Mesendoderm (in vitro differentiated cells): ENCODE data around the gene ITGAL.
A peak's percentile ranks its signal among the peaks of the same experiment; 100 is the strongest.

Source experiments
- DNase-seq: peaks from one replicate; pipeline ENCODE4 v3.0.0; 2013
- H2AK5ac ChIP-seq: 2 replicates; pipeline ENCODE4 v1.6.1; 2013; ENCODE audit warnings: low read length, inconsistent platforms
- H2BK120ac ChIP-seq: 2 replicates; pipeline ENCODE4 v1.6.1; 2013; ENCODE audit warnings: low read depth, mild to moderate bottlenecking, low read length, moderate library complexity, mixed read lengths
- H2BK15ac ChIP-seq: replicated peaks from 2 replicates; pipeline ENCODE4 v1.6.1; 2013; ENCODE audit warnings: low read depth, mild to moderate bottlenecking, moderate library complexity
- H2BK5ac ChIP-seq: 2 replicates; pipeline ENCODE4 v1.6.1; 2013; ENCODE audit warnings: low read length, inconsistent platforms
- H3K18ac ChIP-seq: 2 replicates; pipeline ENCODE4 v1.6.1; 2013; ENCODE audit warnings: mild to moderate bottlenecking, low read length, mixed read lengths
- H3K23ac ChIP-seq: one replicate; pipeline ENCODE4 v1.6.1; 2013; ENCODE audit warnings: low read length
- H3K27ac ChIP-seq: 2 replicates; pipeline ENCODE4 v1.5.1; 2013; ENCODE audit warnings: low read depth, mild to moderate bottlenecking, inconsistent platforms, low read length, moderate library complexity
- H3K27me3 ChIP-seq: 2 replicates; pipeline ENCODE4 v1.6.1; 2013; ENCODE audit warnings: low read length, control low read depth, mild to moderate bottlenecking, inconsistent platforms; ENCODE audit not compliant: insufficient read depth, poor library complexity
- H3K36me3 ChIP-seq: 2 replicates; pipeline ENCODE4 v1.6.1; 2013; ENCODE audit warnings: low read length, inconsistent platforms; ENCODE audit not compliant: control insufficient read depth, insufficient read depth
- H3K4ac ChIP-seq: one replicate; pipeline ENCODE4 v1.6.1; 2013; ENCODE audit warnings: low read depth, mild to moderate bottlenecking, low read length, moderate library complexity
- H3K4me1 ChIP-seq: 2 replicates; pipeline ENCODE4 v1.6.1; 2013; ENCODE audit warnings: low read depth, low read length, inconsistent platforms; ENCODE audit not compliant: control insufficient read depth
- H3K4me2 ChIP-seq: 2 replicates; pipeline ENCODE4 v1.6.1; 2013; ENCODE audit warnings: low read length
- H3K4me3 ChIP-seq: 2 replicates; pipeline ENCODE4 v1.5.1; 2013; ENCODE audit warnings: mild to moderate bottlenecking, low read length
- H3K56ac ChIP-seq: one replicate; pipeline ENCODE4 v1.6.1; 2013; ENCODE audit warnings: low read length
- H3K79me1 ChIP-seq: 2 replicates; pipeline ENCODE4 v1.6.1; 2013; ENCODE audit warnings: low read length, inconsistent platforms
- H3K79me2 ChIP-seq: 2 replicates; pipeline ENCODE4 v1.6.1; 2013; ENCODE audit warnings: mild to moderate bottlenecking, low read length; ENCODE audit not compliant: control insufficient read depth, insufficient read depth
- H3K9ac ChIP-seq: 2 replicates; pipeline ENCODE4 v1.6.1; 2013; ENCODE audit warnings: low read length, inconsistent platforms
- H4K5ac ChIP-seq: one replicate; pipeline ENCODE4 v1.6.1; 2013; ENCODE audit warnings: low read length
- H4K8ac ChIP-seq: one replicate; pipeline ENCODE4 v1.6.1; 2013; ENCODE audit warnings: low read depth, mild to moderate bottlenecking, control low read depth, low read length, moderate library complexity
- WGBS: extraction: QIAGEN DNeasy Blood & Tissue Kit; methylation state at CpG from one replicate; pipeline ENCODE4 v1.1.7; 2013; ENCODE audit warnings: low lambda C conversion rate, missing lambda C conversion rate; ENCODE audit not compliant: insufficient coverage; ENCODE audit errors: extremely low coverage; 5-methylcytosine and 5-hydroxymethylcytosine counted together

The ITGAL gene

DNA sequence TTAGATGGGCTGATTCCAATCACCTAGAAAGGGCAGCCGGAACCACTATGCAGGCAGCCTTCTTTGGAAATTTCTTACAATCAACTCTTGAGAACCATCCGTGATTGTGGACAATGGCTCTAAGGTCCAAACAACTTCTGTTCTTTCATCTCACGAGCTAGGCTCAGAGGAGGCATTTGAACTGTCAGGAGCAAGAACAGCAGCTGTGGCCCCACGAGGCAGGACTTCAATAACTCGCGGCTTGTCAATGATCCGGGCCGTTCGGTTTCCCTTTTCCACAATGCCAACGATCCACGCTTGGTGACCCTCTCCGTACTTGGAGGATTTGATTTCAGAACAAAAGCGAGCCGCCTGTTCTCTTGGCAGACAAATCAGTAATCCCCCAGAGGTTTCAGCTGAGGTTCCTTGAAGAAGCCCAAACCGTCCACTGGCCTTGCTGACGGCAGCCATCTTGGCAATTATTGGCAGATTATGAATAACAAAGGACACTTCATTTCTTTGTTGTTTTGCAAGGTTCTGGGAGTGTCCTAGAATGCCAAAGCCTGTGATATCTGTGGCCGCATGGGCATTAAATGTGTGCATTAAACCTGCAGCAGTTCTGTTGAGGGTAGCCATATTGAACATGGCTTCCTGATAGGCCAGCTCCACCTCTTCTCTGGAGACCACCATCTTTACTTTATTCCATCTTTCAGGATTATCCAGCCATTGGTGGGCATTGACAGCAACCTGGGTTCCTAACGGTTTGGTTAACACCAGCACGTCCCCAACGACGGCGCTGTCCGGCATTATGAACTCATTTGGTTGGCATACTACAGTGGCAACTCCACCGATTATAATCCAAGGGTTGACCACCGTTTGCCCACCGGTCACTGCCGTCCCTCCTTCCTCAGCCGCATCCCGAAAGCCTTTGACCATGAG is 28.1 kb upstream of the ITGAL start:
- Histone ChIP-seq H3K4me3 (peak overlapping the region; percentile 81), H3K79me2 (peaks cover 2% of the 10 kb centered on the region), H4K8ac (no peak overlapping the region), H3K23ac (no peak overlapping the region), H3K79me1 (peaks cover 4% of the 10 kb centered on the region), H2BK5ac (no peak overlapping the region), H2AK5ac (no peak overlapping the region), H3K9ac (peak overlapping the region; percentile 79), H3K18ac (no peak overlapping the region), H3K27me3 (no peaks in the 10 kb centered on the region), H3K4me1 (no peaks in the 10 kb centered on the region), H3K27ac (no peak overlapping the region), H3K56ac (peak overlapping the region; percentile 66), H3K36me3 (no peaks in the 10 kb centered on the region), H3K4me2 (peak overlapping the region; percentile 14), H2BK15ac (no peak overlapping the region), H4K5ac (no peak overlapping the region), H2BK120ac (no peak overlapping the region), H3K4ac (no peak overlapping the region)
- WGBS, result no CpG with 5 or more reads among the region's 29 CpGs
- DNase-seq, result no peak

DNA sequence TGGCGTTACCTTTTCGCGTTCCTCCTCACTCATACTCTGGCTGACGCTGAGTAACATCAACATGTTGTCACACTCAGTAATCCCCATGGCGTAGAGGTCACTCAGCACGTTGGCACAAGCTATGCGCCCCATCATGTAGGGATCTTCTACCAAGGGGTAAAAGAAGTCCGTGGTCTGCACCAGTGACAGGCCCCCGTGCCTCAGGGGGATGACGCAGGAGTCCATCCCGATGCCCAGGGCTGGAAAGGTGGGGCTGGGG is 27.5 kb upstream of the ITGAL start:
- Histone ChIP-seq H2AK5ac (no peak overlapping the region), H4K5ac (no peak overlapping the region), H3K36me3 (no peaks in the 10 kb centered on the region), H3K4me3 (peak overlapping the region; percentile 81), H3K4ac (peak overlapping the region; percentile 23), H3K79me2 (peaks cover 2% of the 10 kb centered on the region), H3K56ac (peak overlapping the region; percentile 66), H4K8ac (no peak overlapping the region), H3K27me3 (no peaks in the 10 kb centered on the region), H3K9ac (peak overlapping the region; percentile 79), H3K4me1 (no peaks in the 10 kb centered on the region), H3K4me2 (peak overlapping the region; percentile 14), H3K23ac (no peak overlapping the region), H3K18ac (peak overlapping the region; percentile 65), H3K27ac (no peak overlapping the region), H2BK120ac (no peak overlapping the region), H2BK5ac (no peak overlapping the region), H2BK15ac (no peak overlapping the region), H3K79me1 (peaks cover 4% of the 10 kb centered on the region)
- DNase-seq, result no peak
- WGBS, result no CpG with 5 or more reads among the region's 11 CpGs

DNA sequence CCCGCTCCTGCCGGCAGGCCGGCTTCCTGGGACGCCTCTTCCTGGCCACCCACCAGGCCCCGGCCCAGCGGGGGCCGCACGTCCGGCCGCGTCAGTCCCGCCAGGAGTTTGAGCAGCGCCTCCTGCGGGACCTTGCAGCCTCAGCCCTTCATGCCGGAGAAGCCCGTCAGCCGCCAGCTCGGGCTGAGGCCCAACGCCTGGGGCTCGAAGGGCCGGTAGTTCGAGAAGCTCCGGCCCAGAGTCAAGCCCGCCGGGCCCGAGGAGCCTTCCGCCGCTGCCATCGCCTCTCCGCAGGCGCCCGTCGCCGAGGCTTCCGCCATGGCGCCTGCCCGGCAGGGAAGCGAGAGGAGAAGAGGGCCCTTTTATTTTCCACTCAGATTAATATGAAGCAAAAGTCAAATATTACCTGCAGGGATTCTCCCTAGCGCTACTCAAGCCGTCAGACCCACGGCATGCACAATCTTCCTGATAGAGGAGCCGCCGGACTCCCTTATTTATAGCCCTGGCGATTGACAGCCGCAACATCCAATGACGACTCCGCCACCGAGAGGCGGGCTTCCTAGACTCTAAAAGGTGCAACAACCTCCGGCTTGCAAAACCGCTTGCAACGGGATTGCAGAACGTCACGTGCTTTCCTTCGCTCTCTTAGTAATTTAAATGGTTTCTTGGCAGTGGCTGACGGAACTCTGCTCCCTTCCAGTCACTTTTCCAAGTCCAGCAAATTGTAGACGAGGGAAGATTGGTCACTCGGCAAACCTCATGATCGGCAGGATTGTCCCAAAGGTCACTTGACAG is 26.9 kb upstream of the ITGAL start, which contains the start of gene SEPHS2:
Gene SEPHS2, minus strand, starts transcription at position 467 of the 795 bp plus-strand sequence. Its CDS starts 147 bp downstream, at position 320.
- Histone ChIP-seq H4K5ac (no peak within 1 kb of the TSS), H3K4me1 (no peaks in the 10 kb centered on the region), H3K4me2 (peak within 1 kb of the TSS; percentile 52), H3K4ac (peak within 1 kb of the TSS; percentile 23), H2BK5ac (peak within 1 kb of the TSS; percentile 32), H2BK120ac (peak within 1 kb of the TSS; percentile 33), H3K79me1 (peaks cover 4% of the 10 kb centered on the region), H3K79me2 (peaks cover 2% of the 10 kb centered on the region), H3K4me3 (peak within 1 kb of the TSS; percentile 81), H3K27ac (peak within 1 kb of the TSS; percentile 86), H3K9ac (peak within 1 kb of the TSS; percentile 79), H3K56ac (peak within 1 kb of the TSS; percentile 82), H3K36me3 (no peaks in the 10 kb centered on the region), H2BK15ac (no peak within 1 kb of the TSS), H3K27me3 (no peaks in the 10 kb centered on the region), H4K8ac (peak within 1 kb of the TSS; percentile 87), H3K18ac (peak within 1 kb of the TSS; percentile 65), H3K23ac (no peak within 1 kb of the TSS), H2AK5ac (no peak within 1 kb of the TSS)
- DNase-seq, result peak; percentile 98
- no CpG with 5 or more reads among the region's 59 CpGs for WGBS

DNA sequence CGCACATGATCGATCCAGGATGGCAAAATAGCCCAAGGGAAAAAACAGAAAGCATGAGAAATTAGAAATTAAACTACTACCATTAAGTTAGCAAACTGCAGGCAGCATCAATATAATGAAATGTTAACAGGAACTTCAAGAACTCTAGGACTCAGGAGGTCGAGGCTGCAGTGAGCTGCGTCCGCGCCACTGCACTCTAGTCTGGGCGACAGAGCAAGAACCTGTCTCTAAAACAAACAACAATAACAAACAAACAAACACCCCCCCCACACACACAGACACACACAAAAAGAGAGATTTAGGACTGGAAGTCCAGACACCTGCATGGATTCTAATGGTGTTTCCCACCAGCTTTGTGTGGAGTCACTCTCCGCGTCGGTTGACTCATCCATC is 26.3 kb upstream of the ITGAL start:
- Histone ChIP-seq H3K4me1 (no peaks in the 10 kb centered on the region), H4K5ac (no peak overlapping the region), H2BK120ac (no peak overlapping the region), H2BK5ac (no peak overlapping the region), H3K79me1 (peaks cover 4% of the 10 kb centered on the region), H3K4ac (no peak overlapping the region), H3K56ac (peak overlapping the region; percentile 82), H3K79me2 (peaks cover 2% of the 10 kb centered on the region), H3K36me3 (no peaks in the 10 kb centered on the region), H2BK15ac (no peak overlapping the region), H2AK5ac (no peak overlapping the region), H3K4me3 (no peak overlapping the region), H3K18ac (no peak overlapping the region), H3K27me3 (no peaks in the 10 kb centered on the region), H3K27ac (no peak overlapping the region), H4K8ac (no peak overlapping the region), H3K4me2 (peak overlapping the region; percentile 52), H3K9ac (peak overlapping the region; percentile 63), H3K23ac (no peak overlapping the region)
- DNase-seq, result no peak
- no CpG with 5 or more reads among the region's 10 CpGs for WGBS

DNA sequence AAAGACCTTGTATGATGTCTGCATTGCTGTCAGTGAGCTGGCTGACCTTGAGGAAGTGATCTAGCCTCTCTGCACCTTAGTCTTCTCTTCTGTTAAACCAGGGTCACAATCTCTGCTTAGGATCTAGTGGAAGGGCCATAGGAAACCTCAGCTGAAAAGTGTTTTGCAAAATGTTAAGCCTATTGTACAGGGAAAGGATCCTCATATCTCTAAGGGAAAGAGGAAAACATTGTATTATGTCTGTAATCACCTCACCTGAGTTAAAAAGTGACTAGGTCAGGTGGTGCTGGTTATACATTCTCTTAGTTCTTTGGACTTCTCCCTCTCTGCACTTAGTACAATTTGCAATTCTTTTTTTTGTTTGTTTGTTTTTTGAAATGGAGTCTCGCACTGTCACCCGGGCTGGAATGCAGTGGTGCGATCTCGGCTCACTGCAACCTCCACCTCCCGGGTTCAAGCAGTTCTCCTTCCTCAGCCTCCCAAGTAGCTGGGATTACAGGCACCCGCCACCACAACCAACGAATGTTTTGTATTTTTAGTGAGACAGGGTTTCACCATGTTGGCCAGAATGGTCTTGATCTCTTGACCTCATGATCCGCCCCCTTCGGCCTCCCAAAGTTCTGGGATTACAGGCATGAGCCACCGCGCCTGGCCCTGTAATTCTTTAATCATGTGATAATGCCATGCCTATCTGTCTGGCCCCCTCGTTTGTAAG is 24.9 kb upstream of the ITGAL start:
- Histone ChIP-seq H4K5ac (no peak overlapping the region), H3K4me2 (no peak overlapping the region), H3K56ac (no peak overlapping the region), H3K23ac (no peak overlapping the region), H3K79me2 (peaks cover 2% of the 10 kb centered on the region), H3K27me3 (no peaks in the 10 kb centered on the region), H2BK120ac (no peak overlapping the region), H3K18ac (no peak overlapping the region), H2BK5ac (no peak overlapping the region), H3K9ac (no peak overlapping the region), H3K4ac (no peak overlapping the region), H3K27ac (no peak overlapping the region), H3K36me3 (no peaks in the 10 kb centered on the region), H2BK15ac (no peak overlapping the region), H3K79me1 (peaks cover 4% of the 10 kb centered on the region), H3K4me1 (no peaks in the 10 kb centered on the region), H2AK5ac (no peak overlapping the region), H3K4me3 (no peak overlapping the region), H4K8ac (no peak overlapping the region)
- DNase-seq, result no peak
- no CpG with 5 or more reads among the region's 12 CpGs for WGBS
